ENCODE measurements around the gene GBE1.

DNA sequence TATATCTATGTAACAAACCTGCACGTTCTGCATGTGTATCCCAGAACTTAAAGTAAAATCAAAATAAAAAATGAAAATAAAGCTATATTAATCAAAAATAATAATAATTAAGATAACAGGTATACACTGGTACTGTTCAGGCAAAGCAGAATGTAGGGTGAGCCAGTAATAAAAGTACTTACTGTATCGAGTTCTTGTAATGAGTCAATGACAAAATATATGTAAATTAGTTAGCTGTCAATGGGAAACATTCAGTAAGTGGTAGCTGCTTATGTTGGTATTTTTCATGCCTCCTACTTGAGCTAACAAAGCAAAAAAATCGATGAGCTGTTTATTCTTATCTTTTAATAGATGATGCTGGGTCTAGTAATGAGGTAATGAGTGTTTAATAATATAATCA lies 93.2 kb downstream of the GBE1 start:
- TF ChIP-seq, protein P1, sequence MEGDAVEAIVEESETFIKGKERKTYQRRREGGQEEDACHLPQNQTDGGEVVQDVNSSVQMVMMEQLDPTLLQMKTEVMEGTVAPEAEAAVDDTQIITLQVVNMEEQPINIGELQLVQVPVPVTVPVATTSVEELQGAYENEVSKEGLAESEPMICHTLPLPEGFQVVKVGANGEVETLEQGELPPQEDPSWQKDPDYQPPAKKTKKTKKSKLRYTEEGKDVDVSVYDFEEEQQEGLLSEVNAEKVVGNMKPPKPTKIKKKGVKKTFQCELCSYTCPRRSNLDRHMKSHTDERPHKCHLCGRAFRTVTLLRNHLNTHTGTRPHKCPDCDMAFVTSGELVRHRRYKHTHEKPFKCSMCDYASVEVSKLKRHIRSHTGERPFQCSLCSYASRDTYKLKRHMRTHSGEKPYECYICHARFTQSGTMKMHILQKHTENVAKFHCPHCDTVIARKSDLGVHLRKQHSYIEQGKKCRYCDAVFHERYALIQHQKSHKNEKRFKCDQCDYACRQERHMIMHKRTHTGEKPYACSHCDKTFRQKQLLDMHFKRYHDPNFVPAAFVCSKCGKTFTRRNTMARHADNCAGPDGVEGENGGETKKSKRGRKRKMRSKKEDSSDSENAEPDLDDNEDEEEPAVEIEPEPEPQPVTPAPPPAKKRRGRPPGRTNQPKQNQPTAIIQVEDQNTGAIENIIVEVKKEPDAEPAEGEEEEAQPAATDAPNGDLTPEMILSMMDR (IDR thresholded peaks at IDR 0.05) = no peak
- TF ChIP-seq EZH2 (IDR thresholded peaks at IDR 0.05) (no peak), EZH2phosphoT487 (IDR thresholded peaks at IDR 0.05) (no peak)

All from neural progenitor cell (in vitro differentiated cells).